Smooth muscle cell (in vitro differentiated cells): ENCODE results near the gene ATP8B4. TPM values are rescaled to one million over a fixed set of nuclear protein-coding genes. Genes with fewer than 3 reads are reported as not detected.

Experiments used
- DNase-seq: peaks from one replicate; lab custom pipeline; 2025; ENCODE audit not compliant: unreplicated experiment; lab: John Stamatoyannopoulos, UW
- H2AFZ ChIP-seq: fragments of 200-600 bp; sonication (generic); 2 replicates; pipeline ENCODE4 v1.6.0; 2016; ENCODE audit warnings: antibody characterized with exemption, low read depth, mild to moderate bottlenecking
- H3F3A ChIP-seq: fragments of 200-600 bp; sonication (generic); 2 replicates; pipeline ENCODE4 v1.6.0; 2017; ENCODE audit warnings: antibody characterized with exemption, low read depth
- H3K27ac ChIP-seq: fragments of 200-600 bp; sonication (generic); 2 replicates; pipeline ENCODE4 v1.5.1; 2016; ENCODE audit warnings: low read depth, mild to moderate bottlenecking
- H3K27me3 ChIP-seq: fragments of 200-600 bp; sonication (generic); 2 replicates; pipeline ENCODE4 v1.6.1; 2016; ENCODE audit warnings: low read depth, mild to moderate bottlenecking
- H3K36me3 ChIP-seq: fragments of 200-600 bp; sonication (generic); 2 replicates; pipeline ENCODE4 v1.5.1; 2016; ENCODE audit warnings: low read depth
- H3K4me1 ChIP-seq: fragments of 200-600 bp; sonication (generic); 2 replicates; pipeline ENCODE4 v1.5.1; 2016; ENCODE audit warnings: low read depth
- H3K4me2 ChIP-seq: fragments of 200-600 bp; sonication (generic); 2 replicates; pipeline ENCODE4 v1.6.0; 2016; ENCODE audit warnings: mild to moderate bottlenecking
- H3K4me3 ChIP-seq: fragments of 200-600 bp; sonication (generic); 2 replicates; pipeline ENCODE4 v1.5.1; 2016; ENCODE audit warnings: mild to moderate bottlenecking
- H3K79me2 ChIP-seq: fragments of 200-600 bp; sonication (generic); 2 replicates; pipeline ENCODE4 v1.6.0; 2016; ENCODE audit warnings: low read depth, mild to moderate bottlenecking
- H3K9ac ChIP-seq: fragments of 200-600 bp; sonication (generic); 2 replicates; pipeline ENCODE4 v1.6.0; 2016; ENCODE audit warnings: low read depth
- H3K9me3 ChIP-seq: fragments of 200-600 bp; sonication (generic); replicated peaks from 2 replicates; pipeline ENCODE4 v1.5.1; 2016; ENCODE audit warnings: low read depth
- H4K20me1 ChIP-seq: fragments of 200-600 bp; sonication (generic); 2 replicates; pipeline ENCODE4 v1.6.0; 2016; ENCODE audit warnings: low read depth
- CTCF ChIP-seq: fragments of 200-600 bp; sonication (generic); IDR thresholded peaks from 2 replicates; pipeline ENCODE4 v1.5.1; 2017; ENCODE audit warnings: borderline replicate concordance, mild to moderate bottlenecking, antibody characterized with exemption; ENCODE audit not compliant: insufficient read depth, poor library complexity, severe bottlenecking
- WGBS: methylation state at CpG from one replicate; pipeline ENCODE4 v1.1.7; 2016; ENCODE audit warnings: low lambda C conversion rate; 5-methylcytosine and 5-hydroxymethylcytosine counted together
- polyA plus RNA-seq: library from polyadenylated mRNA; unstranded; fragments of >200 nt; fragmentation: Nextera tagmentation; extraction: Ambion mirVana; gene quantifications from 2 replicates; pipeline ENCODE4 v1.2.1, GENCODE V29; 2016
- total RNA-seq: library from RNA; depleted of rRNA; stranded (reverse); fragments of >200 nt; gene quantifications from 2 replicates; pipeline ENCODE4 v1.2.3, GENCODE V29; 2014

ATP8B4 gene
- total and polyA plus RNA-seq, 2 experiments from 2014 or later = 21.7 to 60.5 TPM

GRCh38 chr15:50108461-50108860, 10.6 kb downstream of the ATP8B4 start:
- Histone ChIP-seq H3F3A (no peaks in the 10 kb centered on the region), H3K9me3 (no peaks in the 10 kb centered on the region), H3K9ac (no peak overlapping the region), H3K36me3 (no peaks in the 10 kb centered on the region), H3K4me2 (no peak overlapping the region), H3K4me1 (no peaks in the 10 kb centered on the region), H3K79me2 (no peaks in the 10 kb centered on the region), H3K27ac (no peak overlapping the region), H3K4me3 (no peak overlapping the region), H3K27me3 (no peaks in the 10 kb centered on the region), H2AFZ (no peak overlapping the region), H4K20me1 (no peaks in the 10 kb centered on the region)
- WGBS = 98% methylated on average over 4 of the region's 4 CpGs
- DNase-seq = no peak
- no peak for TF ChIP-seq CTCF

- no peak overlapping the region for H3K9ac ChIP-seq
Observed at GRCh38 chr15:50107591-50108408, 11.2 kb downstream of the ATP8B4 start.

GRCh38 chr15:50107157-50107556, 11.9 kb downstream of the ATP8B4 start:
- TF ChIP-seq CTCF = no peak
- H4K20me1 ChIP-seq = no peaks in the 10 kb centered on the region
- H3K4me3 ChIP-seq = no peak overlapping the region
- no peak overlapping the region for H3K27ac ChIP-seq
- no peaks in the 10 kb centered on the region for H3K36me3 ChIP-seq
- no peak overlapping the region for H3K4me2 ChIP-seq
- no peaks in the 10 kb centered on the region for H3K9me3 ChIP-seq
- 93% methylated on average over 4 of the region's 4 CpGs for WGBS
- no peak overlapping the region for H2AFZ ChIP-seq
- no peak for DNase-seq
- no peaks in the 10 kb centered on the region for H3F3A ChIP-seq
- H3K9ac ChIP-seq = no peak overlapping the region
- H3K79me2 ChIP-seq = no peaks in the 10 kb centered on the region
- no peaks in the 10 kb centered on the region for H3K4me1 ChIP-seq
- no peaks in the 10 kb centered on the region for H3K27me3 ChIP-seq

More at GRCh38 chr15:50107591-50108408, 11.2 kb downstream of the ATP8B4 start:
- Histone ChIP-seq H4K20me1 (no peaks in the 10 kb centered on the region), H3K4me2 (no peak overlapping the region), H3K27ac (no peak overlapping the region), H3K36me3 (no peaks in the 10 kb centered on the region), H3K9me3 (no peaks in the 10 kb centered on the region), H3F3A (no peaks in the 10 kb centered on the region), H3K4me3 (no peak overlapping the region), H3K4me1 (no peaks in the 10 kb centered on the region), H3K79me2 (no peaks in the 10 kb centered on the region), H3K27me3 (no peaks in the 10 kb centered on the region), H2AFZ (no peak overlapping the region)
- WGBS = 92% methylated on average over 7 of the region's 7 CpGs
- DNase-seq = no peak
- no peak for TF ChIP-seq CTCF

- Histone ChIP-seq H3K27me3 (no peaks in the 10 kb centered on the region), H3K79me2 (no peaks in the 10 kb centered on the region), H3K27ac (no peak overlapping the region), H3K9ac (no peak overlapping the region), H3K4me3 (no peak overlapping the region), H4K20me1 (no peaks in the 10 kb centered on the region), H3F3A (no peaks in the 10 kb centered on the region), H3K36me3 (no peaks in the 10 kb centered on the region), H2AFZ (no peak overlapping the region), H3K9me3 (no peaks in the 10 kb centered on the region), H3K4me2 (no peak overlapping the region), H3K4me1 (no peaks in the 10 kb centered on the region)
- no peak for TF ChIP-seq CTCF
- no peak for DNase-seq
- WGBS = 91% methylated on average over 5 of the region's 5 CpGs
Observed at GRCh38 chr15:50106457-50106856, 12.6 kb downstream of the ATP8B4 start.
